Glutamatergic neuron (in vitro differentiated cells): ENCODE measurements around the gene DOCK1. TPM values are rescaled to one million over a fixed set of nuclear protein-coding genes. Genes with fewer than 3 reads are reported as not detected.

Source experiments
- DNase-seq: peaks from one replicate; pipeline ENCODE4 v3.0.0; 2022
- H3K27ac Mint-ChIP-seq: one replicate; pipeline ENCODE4 v1.8.0; 2020; ENCODE audit warnings: mild to moderate bottlenecking, mixed read lengths, inconsistent platforms; ENCODE audit not compliant: unreplicated experiment
- H3K27me3 Mint-ChIP-seq: one replicate; pipeline ENCODE4 v1.8.0; 2020; ENCODE audit warnings: mild to moderate bottlenecking, moderate library complexity, mixed read lengths, inconsistent platforms; ENCODE audit not compliant: unreplicated experiment
- H3K36me3 Mint-ChIP-seq: one replicate; pipeline ENCODE4 v1.8.0; 2020; ENCODE audit warnings: mild to moderate bottlenecking, mixed read lengths, inconsistent platforms; ENCODE audit not compliant: unreplicated experiment
- H3K4me1 Mint-ChIP-seq: one replicate; pipeline ENCODE4 v1.8.0; 2020; ENCODE audit warnings: mild to moderate bottlenecking, low read depth, mixed read lengths, inconsistent platforms; ENCODE audit not compliant: unreplicated experiment
- H3K4me3 Mint-ChIP-seq: one replicate; pipeline ENCODE4 v1.8.0; 2020; ENCODE audit warnings: mild to moderate bottlenecking, mixed read lengths, inconsistent platforms; ENCODE audit not compliant: unreplicated experiment
- H3K9me3 Mint-ChIP-seq: one replicate; pipeline ENCODE4 v1.8.0; 2020; ENCODE audit warnings: mild to moderate bottlenecking, moderate library complexity, mixed read lengths, inconsistent platforms; ENCODE audit not compliant: unreplicated experiment
- CTCF ChIP-seq: fragments of 200-600 bp; sonication (generic); IDR thresholded peaks from one replicate; pipeline ENCODE4 v1.5.0; 2021; ENCODE audit not compliant: partially characterized antibody, unreplicated experiment
- total RNA-seq: library from RNA; stranded (reverse); fragmentation: NEBNext Ultra II Directional; extraction: Animal tissue kit (Norgen Biotek cat#: 25700); gene quantifications from one replicate; pipeline ENCODE4 v1.2.1, GENCODE V29; 2021; ENCODE audit not compliant: unreplicated experiment

The DOCK1 gene
- total RNA-seq, 1 donor from 2014 or later: 19.7 TPM

GRCh38 chr10:126917375-126917774 lies 12.1 kb downstream of the DOCK1 start:
- H3K27me3 Mint-ChIP-seq: no peaks in the 10 kb centered on the region
- H3K36me3 Mint-ChIP-seq: no peaks in the 10 kb centered on the region
- H3K9me3 Mint-ChIP-seq: peaks cover 2% of the 10 kb centered on the region
- H3K4me3 Mint-ChIP-seq: no peak overlapping the region
- no peak for TF ChIP-seq CTCF
- H3K4me1 Mint-ChIP-seq: peaks cover 16% of the 10 kb centered on the region
- H3K27ac Mint-ChIP-seq: no peak overlapping the region
- no peak for DNase-seq

- DNase-seq: peak; percentile 23
- Mint-ChIP-seq H3K9me3 (peaks cover 1% of the 10 kb centered on the region), H3K36me3 (no peaks in the 10 kb centered on the region), H3K4me3 (no peak overlapping the region), H3K27me3 (no peaks in the 10 kb centered on the region), H3K27ac (no peak overlapping the region), H3K4me1 (peaks cover 15% of the 10 kb centered on the region)
- no peak for TF ChIP-seq CTCF
These were observed 13.0 kb downstream of the DOCK1 start for GRCh38 chr10:126917975-126918908.

GRCh38 chr10:126919426-126919825 lies 14.2 kb downstream of the DOCK1 start:
- Mint-ChIP-seq H3K27me3 (no peaks in the 10 kb centered on the region), H3K4me1 (peaks cover 6% of the 10 kb centered on the region), H3K27ac (no peak overlapping the region), H3K9me3 (no peaks in the 10 kb centered on the region), H3K36me3 (no peaks in the 10 kb centered on the region), H3K4me3 (no peak overlapping the region)
- DNase-seq: no peak
- TF ChIP-seq CTCF: no peak

GRCh38 chr10:126921162-126921561 lies 15.9 kb downstream of the DOCK1 start:
- DNase-seq: no peak
- Mint-ChIP-seq H3K36me3 (no peaks in the 10 kb centered on the region), H3K27me3 (no peaks in the 10 kb centered on the region), H3K27ac (no peak overlapping the region), H3K4me1 (peaks cover 6% of the 10 kb centered on the region), H3K9me3 (no peaks in the 10 kb centered on the region), H3K4me3 (no peak overlapping the region)
- TF ChIP-seq CTCF: no peak

GRCh38 chr10:126921974-126922525 lies 16.8 kb downstream of the DOCK1 start:
- H3K27me3 Mint-ChIP-seq: no peaks in the 10 kb centered on the region
- TF ChIP-seq CTCF: no peak
- H3K4me1 Mint-ChIP-seq: peaks cover 6% of the 10 kb centered on the region
- H3K36me3 Mint-ChIP-seq: no peaks in the 10 kb centered on the region
- H3K9me3 Mint-ChIP-seq: no peaks in the 10 kb centered on the region
- H3K27ac Mint-ChIP-seq: no peak overlapping the region
- no peak for DNase-seq
- no peak overlapping the region for H3K4me3 Mint-ChIP-seq
